Activated CD8-positive, alpha-beta memory T cell treated with anti-CD3 and anti-CD28 coated beads, Interleukin-2, amount 50 U/mL, for 1 hour (primary cell): ENCODE measurements around the gene PLEKHA7.
"Not testable (repeated sequence)": the region's sequence is repeated elsewhere in the genome, so short reads cannot be mapped to it uniquely, and the experiment has no call there.

Source experiments
- DNase-seq: peaks from one replicate; pipeline ENCODE4 v3.0.0-alpha.2; 2020; ENCODE audit errors: extremely low read depth

Gene PLEKHA7

DNA sequence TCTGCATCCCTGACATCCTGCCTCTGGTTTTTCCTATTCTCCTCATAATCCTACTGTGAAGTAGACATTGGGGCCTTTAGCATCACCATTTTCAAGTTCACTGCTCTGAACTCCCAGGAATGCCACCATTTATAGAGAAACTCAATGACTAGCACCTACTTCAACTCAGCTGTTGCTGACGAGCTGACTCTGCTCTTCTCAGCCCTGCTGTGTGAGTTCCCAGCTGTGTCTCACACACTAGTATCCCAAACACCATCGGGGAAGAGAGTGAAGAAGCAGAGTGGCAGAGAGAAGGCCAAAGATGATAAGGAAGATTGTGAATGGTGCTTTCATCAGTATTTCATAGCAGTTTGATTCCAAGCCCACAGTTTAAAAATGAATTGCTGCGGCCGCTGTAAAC is 71.9 kb downstream of the PLEKHA7 start:
- DNase-seq = no peak

DNA sequence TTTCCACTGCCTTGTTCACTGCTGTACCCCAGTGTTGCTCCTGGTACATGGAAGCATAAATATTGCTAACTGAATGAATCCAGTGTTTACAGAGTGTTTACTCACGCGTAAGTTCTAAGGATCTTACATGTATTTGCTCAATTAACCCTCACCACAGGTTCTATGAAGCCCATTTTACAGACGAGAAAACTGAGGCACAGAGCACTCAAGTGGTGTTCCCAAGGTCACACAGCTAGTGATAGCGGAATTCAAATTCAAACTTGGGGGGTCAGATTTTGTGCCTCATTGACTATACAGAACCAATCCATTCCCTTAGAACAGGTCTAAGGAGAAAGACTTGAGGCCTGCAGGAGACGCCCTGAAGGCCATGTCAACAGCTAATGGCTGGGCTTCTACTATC is 72.3 kb downstream of the PLEKHA7 start:
- DNase-seq = no peak

DNA sequence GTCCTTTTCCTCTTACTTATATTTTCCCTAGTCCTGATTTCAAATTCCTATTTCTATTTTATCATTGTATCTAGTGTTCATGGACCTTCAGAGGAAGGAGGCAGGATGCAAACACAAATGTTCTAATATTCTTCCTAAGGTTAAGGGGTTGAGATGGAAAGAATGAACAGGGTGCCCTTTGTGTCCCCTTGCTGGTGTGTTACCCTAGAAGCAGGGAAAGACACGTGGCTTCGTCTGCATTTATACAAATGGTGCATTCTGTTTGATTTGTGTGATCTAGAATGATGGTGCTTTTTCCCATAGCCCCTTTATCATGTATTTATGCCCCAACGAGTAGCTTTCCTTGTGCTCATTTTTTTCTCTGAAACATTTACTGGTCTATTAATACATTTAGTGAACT is 76.2 kb downstream of the PLEKHA7 start:
- no peak for DNase-seq

DNA sequence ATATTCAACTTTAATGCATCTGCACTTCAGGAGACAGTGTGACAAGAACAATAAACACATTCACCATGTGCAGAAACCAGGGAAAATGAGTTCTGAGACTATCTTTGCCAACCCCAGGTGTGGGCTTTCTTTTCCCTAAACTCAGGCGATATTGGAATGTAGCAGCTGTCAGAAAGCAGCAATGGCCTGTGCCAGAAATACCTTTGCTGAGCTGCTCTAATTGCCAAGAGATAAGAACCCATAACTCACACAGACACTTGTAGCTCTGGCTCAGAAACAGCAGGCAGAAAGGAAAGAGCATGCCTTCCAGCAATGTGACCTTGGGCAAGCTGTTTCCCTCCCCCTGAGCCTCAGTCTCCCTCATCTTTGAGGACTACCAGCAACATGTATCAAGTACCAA is 77.6 kb downstream of the PLEKHA7 start:
- no peak for DNase-seq

DNA sequence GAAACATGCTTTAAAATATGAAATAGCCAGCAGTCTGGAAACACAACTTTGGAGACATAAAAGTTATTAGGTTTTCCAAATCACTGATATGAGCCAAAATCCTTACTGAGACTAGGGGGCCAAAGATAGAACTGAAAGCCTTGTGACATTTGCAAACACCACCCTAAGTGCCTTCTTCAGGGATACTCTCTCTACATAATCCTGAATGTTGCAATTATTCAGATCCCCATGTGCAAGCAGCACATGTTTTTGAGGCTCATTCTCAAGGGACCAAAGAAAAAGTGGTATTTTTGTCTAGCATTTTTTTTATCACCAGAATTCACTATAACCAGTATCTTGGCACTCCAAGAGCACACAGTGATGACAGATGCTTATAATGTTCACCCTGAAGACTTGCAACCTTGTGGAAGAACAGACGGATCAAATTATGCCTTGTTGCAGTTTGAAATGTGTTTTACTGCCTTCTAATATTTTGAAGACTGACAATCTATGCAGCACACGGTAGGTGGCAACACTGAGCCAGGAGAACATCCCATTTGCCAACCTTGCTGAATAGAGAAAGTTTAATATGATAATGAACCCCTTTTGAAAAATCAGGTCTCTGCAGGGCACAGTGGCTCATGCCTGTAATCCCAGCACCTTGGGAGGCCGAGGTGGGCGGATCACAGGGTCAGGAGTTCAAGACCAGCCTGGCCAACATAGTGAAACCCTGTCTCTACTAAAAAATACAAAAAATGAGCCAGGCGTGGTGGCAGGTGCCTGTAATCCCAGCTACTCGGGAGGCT is 78.5 kb downstream of the PLEKHA7 start:
- DNase-seq = no peak

DNA sequence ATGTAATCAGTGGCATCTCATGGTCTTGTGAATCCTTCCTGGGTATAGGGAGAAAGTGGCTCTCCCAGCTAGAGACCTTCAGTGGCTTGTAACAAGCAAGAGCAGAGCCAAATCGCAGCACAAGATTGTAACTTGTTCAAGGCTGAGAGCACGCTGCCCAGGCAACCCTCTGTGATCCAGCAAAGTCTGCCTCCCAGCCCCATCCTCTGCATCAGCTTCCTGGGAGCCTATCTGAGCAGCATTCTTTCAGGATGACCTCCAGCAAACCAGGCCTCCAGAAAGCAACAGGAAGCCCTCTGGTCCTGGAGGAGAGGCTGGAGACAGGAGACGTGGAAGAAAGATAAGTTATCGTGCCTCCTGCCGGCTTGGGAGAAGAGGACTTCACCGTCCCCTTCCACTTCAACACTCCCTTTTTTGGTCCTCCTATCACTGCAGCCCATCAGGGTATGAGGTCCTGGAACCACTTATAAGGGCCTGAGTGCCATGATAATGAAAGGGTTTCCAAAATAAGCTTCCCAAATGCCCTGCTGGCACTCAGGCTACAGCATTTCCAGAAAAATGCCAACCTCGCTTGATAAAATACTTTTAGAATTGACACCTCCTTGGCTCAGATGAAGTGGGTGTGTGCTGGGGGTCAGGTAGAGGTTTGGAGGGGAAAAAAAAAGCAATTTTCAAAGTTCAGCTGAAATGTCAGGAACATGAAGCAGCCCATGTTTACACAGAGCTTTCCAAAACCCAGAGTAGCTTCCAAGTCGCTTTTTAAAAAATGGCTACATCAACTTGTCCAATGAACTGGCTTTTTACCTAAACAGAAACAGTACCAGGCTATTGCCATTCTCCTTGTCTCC is 80.2 kb downstream of the PLEKHA7 start:
- DNase-seq = no peak

DNA sequence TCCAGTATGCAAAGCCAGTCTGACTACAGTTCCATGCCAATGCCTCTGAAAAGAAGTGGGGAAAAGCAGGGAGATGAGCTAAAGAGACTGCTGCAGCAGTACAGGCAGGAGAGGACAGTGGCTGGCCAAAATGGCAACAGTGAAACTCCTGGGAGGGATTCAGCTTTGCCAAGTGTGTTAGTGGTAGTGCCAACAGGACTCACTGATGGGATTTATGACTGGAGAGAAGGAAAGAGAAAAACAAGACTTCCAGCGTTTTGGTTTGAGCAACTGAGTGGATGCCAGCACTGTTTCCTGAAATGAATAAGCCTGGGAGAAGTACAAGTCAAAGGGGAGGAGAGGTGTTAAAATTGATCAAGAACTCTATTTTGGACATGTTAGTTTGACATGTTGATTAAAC is 80.9 kb downstream of the PLEKHA7 start:
- DNase-seq = no peak

DNA sequence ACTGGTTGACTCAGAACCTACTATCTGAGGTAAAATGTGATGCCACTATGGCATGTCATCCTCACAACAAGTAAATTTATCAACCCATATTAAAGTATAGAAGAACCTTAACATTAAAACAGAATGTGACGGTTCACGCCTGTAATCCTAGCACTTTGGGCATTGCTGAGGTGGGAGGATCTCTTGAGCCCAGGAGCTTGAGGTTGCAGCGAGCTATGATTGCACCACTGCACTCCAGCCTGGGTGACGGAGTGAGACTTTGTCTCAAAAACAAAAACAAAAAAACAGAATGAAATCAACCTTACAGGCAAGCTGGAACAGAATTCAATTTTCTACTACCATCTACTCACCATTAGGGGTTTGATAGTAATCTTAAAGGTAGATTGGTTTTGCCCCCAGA is 86.2 kb downstream of the PLEKHA7 start:
- DNase-seq = no peak

DNA sequence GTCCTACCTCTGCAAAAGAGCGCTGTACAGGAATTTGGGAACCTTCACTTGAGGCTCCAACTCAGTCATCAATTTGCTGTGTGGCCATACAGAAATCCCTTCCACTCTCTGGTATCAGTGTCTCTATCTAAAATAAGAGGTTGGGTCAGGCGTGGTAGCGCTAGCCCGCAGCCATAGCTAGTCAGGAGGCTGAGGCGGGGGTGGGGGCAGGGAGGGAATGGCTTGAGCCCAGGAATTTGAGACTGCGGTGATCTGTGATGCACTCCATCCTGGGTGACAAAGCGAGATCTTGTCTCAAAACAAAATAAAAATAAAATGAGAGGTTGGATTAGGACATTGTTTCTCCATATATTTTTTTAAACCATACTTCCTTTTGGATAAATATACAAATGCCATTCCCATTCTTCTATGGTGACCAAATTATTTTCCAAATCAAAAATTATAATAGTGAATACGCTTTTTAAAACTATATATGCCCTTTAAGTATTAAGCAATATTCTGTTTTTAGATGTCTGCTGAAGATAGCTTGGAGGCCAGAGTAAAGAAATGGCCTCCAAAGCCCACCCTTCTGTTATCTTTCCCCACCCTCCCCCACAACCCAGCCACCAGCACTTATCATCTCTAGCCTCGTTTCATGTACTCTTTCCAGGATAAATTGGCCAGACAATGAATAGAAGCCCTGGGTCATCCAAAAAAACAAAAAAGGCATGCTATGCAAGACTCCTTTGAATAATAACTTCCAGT is 87.2 kb downstream of the PLEKHA7 start:
- no peak for DNase-seq

DNA sequence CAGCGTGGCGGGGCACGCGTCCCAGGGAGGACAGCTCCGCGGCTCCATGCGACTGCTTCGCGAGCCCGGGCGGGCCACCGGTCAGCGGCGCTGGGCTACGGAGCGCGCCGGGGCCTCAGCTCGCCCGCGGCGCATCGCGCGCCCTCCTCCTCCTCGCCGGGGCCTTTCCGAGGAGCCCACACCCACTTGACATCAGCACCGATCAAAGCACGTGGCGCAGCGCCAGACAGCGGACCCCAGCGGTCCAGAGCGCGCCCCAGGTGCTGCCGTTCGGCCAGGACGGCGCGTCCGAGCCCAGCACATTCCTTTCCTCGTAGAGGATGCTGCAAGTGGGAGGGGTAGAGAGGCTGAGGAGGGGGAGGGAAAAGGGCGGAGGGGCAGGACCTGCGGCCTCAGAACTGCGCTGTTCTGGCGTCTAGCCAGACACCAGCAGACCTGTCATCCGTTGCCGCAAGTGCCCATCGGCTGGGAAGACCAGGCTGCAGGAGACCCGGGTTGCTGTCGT is 88.6 kb downstream of the PLEKHA7 start:
- no peak for DNase-seq

DNA sequence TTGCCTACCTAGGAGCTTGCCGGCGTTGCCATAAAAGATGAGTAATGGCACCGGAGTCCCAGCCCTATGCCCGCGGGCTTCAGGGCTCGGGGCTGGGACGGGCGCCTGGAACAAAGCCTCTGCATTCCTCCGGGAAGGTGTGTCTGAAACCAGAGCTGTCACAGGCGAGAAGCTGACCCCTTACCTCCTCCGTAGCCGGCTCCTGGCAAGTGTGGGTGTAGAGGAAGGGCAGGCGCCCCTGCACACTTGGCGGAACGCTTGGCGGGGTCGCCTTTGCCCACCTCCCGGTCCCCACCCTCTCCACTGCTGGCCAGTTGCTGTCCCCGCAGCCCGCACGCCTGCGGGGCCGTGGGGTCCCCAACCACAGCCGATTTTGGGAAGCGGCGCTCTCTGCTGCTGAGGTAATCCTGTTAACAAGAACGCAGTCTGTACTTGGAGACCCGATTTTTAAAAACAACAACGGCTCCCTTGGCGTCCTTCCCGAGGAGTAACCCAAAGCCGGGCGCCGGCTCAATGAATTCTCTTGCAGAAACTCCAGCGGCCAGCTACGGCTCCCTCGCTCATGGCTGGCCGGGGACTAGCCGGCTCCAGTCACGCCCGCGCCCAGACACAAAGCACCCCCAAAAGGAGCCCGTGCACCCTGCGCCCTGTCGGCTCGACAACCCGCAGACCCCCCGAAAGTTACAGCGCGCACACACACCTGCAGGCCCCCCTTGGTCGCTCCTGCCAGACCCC is 89.2 kb downstream of the PLEKHA7 start:
- no peak for DNase-seq

DNA sequence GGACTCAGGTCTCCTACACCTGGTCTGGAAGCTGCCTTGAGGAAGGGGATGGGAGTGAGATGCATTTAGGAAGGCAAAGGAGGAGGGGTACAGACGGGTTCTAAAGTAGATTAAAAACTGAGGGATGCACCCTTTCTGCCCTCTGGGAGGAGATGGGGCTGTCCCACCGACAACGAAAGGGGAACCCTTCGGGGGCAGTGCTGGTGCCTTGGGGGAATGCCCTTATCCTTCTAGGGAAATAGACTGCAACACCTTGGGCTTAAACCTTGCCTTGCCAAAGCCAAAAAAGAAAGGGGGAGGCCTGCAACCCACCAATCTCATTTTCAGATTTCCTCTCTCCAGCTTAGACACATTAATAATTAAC is 89.8 kb downstream of the PLEKHA7 start:
- DNase-seq = no peak

DNA sequence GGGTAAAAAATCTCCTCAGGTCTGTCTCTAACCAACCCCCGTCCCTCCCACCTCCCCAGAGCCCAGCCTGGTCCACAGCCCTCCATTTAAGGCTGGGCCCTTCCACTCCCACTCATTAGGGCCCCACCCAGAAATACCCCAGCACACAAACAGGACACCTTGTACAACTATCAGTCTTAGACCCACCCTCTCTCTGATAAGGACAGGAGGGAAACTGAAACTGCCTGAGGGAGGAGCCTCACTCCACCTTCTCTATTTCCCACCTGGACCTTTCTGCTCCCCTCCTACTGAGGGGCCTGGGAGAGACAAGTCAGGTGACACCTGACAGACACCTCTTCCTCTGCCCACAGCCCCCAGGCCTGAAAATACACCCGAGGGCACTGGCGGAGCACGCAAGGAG is 90.2 kb downstream of the PLEKHA7 start:
- DNase-seq = no peak

DNA sequence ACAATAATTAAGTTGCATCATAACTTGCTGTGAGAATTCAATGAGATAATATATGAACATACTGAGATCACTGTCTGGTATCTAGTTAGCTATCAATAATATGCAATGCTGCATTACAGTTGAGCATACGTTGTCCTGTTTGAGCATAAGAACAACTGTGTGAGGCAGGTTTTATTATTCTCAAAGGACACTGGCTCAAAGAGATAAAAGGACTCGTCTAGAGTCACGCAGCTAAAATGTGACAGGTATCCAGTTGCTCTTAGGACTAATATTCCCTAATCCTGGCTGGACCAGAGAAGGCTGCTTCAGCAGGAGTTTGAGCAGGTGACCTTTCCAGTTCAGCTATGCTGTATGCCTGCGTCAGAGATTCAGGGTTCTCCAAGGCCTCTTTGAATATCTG is 92.5 kb downstream of the PLEKHA7 start:
- DNase-seq = no peak

DNA sequence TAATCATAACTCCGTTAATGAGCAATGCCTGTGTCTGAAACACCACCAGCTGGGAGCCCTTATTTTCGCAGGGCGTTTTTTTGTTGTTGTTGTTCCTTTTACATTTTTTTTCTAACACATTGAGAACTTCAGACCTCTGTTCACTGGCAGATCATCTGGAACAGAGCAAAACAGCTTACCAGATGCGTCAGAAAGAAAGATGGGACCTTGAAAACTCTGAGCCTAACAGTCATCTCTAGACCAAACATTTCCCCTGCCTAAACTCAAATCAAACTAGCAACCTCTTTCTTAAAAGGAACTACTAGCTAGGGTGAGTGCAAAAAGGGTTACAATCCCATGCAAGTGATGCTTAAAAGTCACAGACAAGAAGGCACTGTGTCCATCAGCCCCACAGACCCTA is 93.2 kb downstream of the PLEKHA7 start:
- DNase-seq = no peak

DNA sequence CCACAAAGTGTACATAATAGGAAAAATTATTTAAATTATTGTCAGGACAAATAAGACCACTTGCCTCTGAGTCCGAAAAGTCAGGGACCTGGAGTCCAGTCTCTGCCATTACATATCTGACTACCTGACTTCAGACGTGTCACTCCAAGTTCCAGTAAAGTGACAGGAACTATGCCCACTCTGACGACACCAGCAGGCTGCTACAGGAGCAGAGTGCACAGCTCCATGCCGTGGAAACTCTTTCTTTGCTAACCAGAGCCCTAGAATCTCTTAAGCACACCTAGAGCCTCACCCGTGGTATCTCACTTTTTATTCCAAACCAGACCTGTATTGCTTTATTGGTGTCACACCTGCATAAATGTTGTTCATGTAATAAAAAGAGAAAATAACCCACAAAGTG is 93.7 kb downstream of the PLEKHA7 start:
- DNase-seq = no peak

DNA sequence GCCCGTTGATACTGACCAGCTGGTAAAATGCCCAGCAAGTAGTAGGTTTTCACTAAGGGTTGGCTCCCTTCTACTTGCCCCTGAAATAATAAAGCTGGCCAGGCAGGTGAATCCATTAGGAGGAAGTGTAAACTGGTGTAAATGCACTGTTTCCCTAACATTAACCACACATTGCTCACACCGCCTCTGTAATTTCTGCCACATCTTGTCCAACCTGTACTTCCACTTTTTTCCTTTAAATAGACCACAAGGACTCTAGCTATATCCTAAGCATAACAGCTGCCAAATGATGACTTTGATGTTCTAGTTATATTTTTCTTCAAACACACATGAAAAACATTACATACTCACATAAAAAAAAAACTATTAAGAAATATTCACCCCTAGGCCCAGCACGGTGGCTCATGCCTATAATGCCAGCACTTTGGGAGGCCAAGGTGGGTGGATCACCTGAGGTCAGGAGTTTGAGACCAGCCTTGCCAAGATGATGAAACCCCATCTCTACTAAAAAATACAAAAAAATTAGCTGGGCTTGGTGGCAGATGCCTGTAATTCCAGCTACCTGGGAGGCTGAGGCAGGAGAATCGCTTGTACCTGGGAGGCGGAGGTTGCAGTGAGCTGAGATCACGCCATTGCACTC is 95.6 kb downstream of the PLEKHA7 start:
- DNase-seq = not testable (repeated sequence)

DNA sequence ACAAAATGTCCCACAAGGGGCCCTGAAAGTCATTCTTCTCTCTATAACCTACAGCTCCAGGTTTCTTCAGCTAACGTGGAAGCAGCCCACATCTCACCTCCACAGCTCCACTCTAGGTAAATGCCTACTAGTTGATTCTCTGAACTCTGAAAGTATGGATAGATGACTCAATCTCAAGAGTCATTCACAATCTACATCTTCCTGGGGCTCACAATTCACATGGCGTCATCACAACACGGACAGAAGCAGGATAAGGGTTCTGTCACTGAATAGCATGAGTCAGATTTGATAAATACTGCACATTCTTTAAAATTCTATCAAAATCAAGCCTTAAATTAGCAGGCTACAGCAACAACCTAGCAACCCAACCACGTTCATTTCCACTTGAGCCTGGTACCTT is 96.3 kb downstream of the PLEKHA7 start:
- no peak for DNase-seq

DNA sequence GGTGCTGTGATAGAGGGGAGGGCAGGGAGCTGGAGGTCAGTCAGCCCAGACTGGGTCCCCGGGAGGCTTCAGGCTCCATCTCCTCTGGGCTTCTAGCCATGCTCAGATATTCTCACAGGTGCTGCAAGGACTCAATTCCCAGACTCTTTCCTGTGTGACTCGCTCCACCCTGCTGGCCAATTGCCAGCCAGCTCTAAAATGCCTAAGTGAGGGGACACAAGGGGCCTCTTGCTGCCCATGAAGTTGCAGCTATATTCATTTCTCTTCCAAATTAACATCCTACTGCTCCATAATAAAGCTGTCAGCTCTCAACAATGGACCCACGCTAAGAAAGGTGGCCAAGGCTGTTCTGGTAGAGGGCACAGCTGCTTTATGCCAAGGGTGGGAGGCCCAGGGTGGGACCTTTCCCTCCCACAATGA is 101.5 kb downstream of the PLEKHA7 start:
- DNase-seq = no peak

DNA sequence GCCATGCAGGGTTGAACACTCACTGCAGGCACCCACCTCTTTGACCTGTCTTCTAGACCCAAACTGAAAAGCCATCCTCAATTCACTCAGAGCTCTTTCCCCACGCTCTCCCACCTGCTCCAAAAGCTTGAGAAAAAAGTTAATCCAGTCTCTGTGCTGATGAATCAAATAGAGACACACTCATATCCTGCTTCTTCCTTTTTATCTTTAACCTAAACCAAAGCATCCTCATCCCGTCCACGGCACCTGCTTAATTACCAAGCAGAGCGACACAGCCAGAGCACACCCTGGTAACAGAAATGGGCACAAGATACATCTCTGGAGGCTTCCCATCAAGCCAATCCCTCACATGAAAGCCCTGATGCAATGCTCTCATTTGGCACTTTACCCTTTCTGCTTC is 102.6 kb downstream of the PLEKHA7 start:
- DNase-seq = no peak

DNA sequence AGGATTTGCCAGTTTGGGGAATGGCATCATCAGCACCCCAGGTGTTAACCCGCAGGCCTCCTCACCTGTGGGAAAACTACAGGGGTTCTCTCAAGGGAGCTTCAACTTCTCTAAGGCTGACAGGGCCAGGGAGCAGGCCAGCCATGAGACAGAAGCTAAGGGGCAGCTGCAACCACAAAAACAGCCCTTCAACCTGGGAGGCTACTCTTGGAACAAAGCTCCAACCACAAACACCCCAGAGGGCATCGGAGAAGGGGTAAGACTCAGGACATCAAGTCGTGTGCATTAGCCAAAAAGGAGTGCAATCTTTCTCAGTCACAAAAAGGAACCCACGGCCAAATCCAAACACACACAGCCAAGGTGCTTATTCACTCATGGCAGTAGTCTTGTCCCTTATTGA is 103.0 kb downstream of the PLEKHA7 start:
- no peak for DNase-seq
